Measurements from ENCODE around the gene PARP6. TPM values are rescaled to one million over a fixed set of nuclear protein-coding genes. Genes with fewer than 3 reads are reported as not detected.

PARP6 gene
- total and polyA plus RNA-seq, 4 donors: 4.3 to 15.3 (median 9.3) TPM

DNA sequence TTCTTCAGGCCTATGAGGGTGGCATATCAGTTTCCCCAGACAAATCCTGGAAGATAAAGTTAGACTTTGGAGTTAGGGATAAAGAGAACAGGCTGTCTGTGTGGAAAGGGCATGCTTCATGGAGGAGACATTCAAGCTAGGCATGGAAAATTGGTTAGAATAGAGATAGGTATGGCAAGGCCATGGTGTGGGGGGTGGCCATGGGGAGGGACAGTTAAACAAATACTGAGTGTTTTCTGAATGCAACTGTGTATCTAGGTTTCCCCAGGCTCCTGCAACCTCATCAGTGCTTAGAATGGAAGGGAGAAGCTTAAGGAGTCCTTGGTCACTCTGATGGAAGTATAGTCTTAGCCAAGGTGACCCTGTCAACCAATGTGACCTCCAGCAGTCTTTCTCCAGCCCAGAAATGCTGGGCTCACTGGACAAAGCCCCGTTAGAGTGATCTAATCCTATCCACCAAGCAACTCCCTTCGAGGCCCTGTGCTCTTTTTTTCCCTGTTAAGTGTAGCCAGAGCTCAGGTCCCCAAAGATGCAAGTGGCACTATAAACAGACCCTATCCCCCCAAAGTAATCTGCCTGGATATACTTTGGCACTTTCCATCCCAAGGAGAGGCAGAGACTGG lies 35.9 kb downstream of the PARP6 start:
- no peak for DNase-seq (ENCODE audit: low spot score)
- Histone ChIP-seq H3K9ac (ENCODE audit: low read depth in 1 of 2, low read length in 2 of 2) (no peak overlapping the region), H3K4me1 (ENCODE audit: control insufficient read depth in 4 of 4, insufficient read depth in 4 of 4, low read length in 3 of 4) (peaks cover 2 to 6% (median 4%) of the 10 kb centered on the region in 4 donors), H3K36me3 (ENCODE audit: control insufficient read depth in 4 of 4, insufficient read depth in 3 of 4, low read depth in 1 of 4, low read length in 3 of 4) (peaks cover 2 to 7% (median 3%) of the 10 kb centered on the region in 4 donors), H3K27ac (ENCODE audit: low read depth in 1 of 2, low read length in 2 of 2) (no peak overlapping the region), H3K27me3 (ENCODE audit: control insufficient read depth in 4 of 4, insufficient read depth in 4 of 4, low read length in 3 of 4) (no peaks in the 10 kb centered on the region), H3K4me3 (ENCODE audit: low read depth in 1 of 3, low read length in 3 of 3) (no peak overlapping the region), H3K9me3 (ENCODE audit: control insufficient read depth in 4 of 4, low read length in 3 of 4) (no peaks in the 10 kb centered on the region)
- WGBS: 92% methylated on average over 2 of the region's 2 CpGs
- TF ChIP-seq TAF1 (conservative IDR thresholded peaks at IDR 0.05) (no peak), FOXA2 (IDR thresholded peaks at IDR 0.05) (no peak), YY1 (IDR thresholded peaks at IDR 0.05) (no peak)
- TF ChIP-seq, protein P1, sequence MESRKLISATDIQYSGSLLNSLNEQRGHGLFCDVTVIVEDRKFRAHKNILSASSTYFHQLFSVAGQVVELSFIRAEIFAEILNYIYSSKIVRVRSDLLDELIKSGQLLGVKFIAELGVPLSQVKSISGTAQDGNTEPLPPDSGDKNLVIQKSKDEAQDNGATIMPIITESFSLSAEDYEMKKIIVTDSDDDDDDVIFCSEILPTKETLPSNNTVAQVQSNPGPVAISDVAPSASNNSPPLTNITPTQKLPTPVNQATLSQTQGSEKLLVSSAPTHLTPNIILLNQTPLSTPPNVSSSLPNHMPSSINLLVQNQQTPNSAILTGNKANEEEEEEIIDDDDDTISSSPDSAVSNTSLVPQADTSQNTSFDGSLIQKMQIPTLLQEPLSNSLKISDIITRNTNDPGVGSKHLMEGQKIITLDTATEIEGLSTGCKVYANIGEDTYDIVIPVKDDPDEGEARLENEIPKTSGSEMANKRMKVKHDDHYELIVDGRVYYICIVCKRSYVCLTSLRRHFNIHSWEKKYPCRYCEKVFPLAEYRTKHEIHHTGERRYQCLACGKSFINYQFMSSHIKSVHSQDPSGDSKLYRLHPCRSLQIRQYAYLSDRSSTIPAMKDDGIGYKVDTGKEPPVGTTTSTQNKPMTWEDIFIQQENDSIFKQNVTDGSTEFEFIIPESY (IDR thresholded peaks at IDR 0.05): no peak
- TF ChIP-seq, protein P2, sequence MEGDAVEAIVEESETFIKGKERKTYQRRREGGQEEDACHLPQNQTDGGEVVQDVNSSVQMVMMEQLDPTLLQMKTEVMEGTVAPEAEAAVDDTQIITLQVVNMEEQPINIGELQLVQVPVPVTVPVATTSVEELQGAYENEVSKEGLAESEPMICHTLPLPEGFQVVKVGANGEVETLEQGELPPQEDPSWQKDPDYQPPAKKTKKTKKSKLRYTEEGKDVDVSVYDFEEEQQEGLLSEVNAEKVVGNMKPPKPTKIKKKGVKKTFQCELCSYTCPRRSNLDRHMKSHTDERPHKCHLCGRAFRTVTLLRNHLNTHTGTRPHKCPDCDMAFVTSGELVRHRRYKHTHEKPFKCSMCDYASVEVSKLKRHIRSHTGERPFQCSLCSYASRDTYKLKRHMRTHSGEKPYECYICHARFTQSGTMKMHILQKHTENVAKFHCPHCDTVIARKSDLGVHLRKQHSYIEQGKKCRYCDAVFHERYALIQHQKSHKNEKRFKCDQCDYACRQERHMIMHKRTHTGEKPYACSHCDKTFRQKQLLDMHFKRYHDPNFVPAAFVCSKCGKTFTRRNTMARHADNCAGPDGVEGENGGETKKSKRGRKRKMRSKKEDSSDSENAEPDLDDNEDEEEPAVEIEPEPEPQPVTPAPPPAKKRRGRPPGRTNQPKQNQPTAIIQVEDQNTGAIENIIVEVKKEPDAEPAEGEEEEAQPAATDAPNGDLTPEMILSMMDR (IDR thresholded peaks at IDR 0.05; ENCODE audit: low read depth, low read length, missing input control): no peak

DNA sequence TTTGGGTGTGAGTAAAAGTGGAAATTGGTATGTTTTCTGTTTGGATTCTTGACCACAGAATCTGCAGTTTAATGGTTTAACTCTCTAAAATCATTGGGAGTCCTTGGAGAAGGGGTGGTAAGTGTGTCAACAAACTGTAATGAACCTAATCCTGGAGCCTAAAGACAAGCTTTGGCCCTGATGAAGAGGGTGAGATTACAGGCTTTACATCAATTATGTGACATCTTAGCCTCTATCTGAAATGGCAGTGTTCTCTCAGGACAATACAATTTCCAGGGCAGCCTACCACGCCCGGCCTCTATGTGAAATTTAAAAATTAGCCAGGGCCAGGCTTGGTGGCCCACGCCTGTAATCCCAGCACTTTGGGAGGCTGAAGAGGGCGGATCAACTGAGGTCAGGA lies 37.1 kb downstream of the PARP6 start:
- 91% methylated on average over 4 of the region's 4 CpGs for WGBS
- H3K4me3 ChIP-seq (ENCODE audit: low read depth in 1 of 3, low read length in 3 of 3): no peak overlapping the region
- TF ChIP-seq GABPA (IDR thresholded peaks at IDR 0.05 in 1 of 2, conservative IDR thresholded peaks at IDR 0.05 in 1 of 2) (no peak), FOXA1 (IDR thresholded peaks at IDR 0.05) (no peak), FOXA2 (IDR thresholded peaks at IDR 0.05) (no peak), RXRA (IDR thresholded peaks at IDR 0.05) (no peak), HNF4A (conservative IDR thresholded peaks at IDR 0.05) (no peak), SP1 (IDR thresholded peaks at IDR 0.05) (no peak), YY1 (IDR thresholded peaks at IDR 0.05) (no peak), TAF1 (conservative IDR thresholded peaks at IDR 0.05) (no peak), NR2F2 (IDR thresholded peaks at IDR 0.05) (no peak)
- TF ChIP-seq, protein P2 (IDR thresholded peaks at IDR 0.05; ENCODE audit: low read depth, low read length, missing input control): no peak
- TF ChIP-seq, protein P3, sequence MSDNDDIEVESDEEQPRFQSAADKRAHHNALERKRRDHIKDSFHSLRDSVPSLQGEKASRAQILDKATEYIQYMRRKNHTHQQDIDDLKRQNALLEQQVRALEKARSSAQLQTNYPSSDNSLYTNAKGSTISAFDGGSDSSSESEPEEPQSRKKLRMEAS (IDR thresholded peaks at IDR 0.05): no peak
- TF ChIP-seq, protein P1 (IDR thresholded peaks at IDR 0.05): no peak
- DNase-seq (ENCODE audit: low spot score): no peak
- H3K36me3 ChIP-seq (ENCODE audit: control insufficient read depth in 4 of 4, insufficient read depth in 3 of 4, low read depth in 1 of 4, low read length in 3 of 4): no peaks in the 10 kb centered on the region
- no peak overlapping the region for H3K9ac ChIP-seq (ENCODE audit: low read depth in 1 of 2, low read length in 2 of 2)
- no peaks in the 10 kb centered on the region for H3K27me3 ChIP-seq (ENCODE audit: control insufficient read depth in 4 of 4, insufficient read depth in 4 of 4, low read length in 3 of 4)
- no peak overlapping the region for H3K27ac ChIP-seq (ENCODE audit: low read depth in 1 of 2, low read length in 2 of 2)
- H3K4me1 ChIP-seq (ENCODE audit: control insufficient read depth in 4 of 4, insufficient read depth in 4 of 4, low read length in 3 of 4): peaks cover 2 to 15% (median 12%) of the 10 kb centered on the region in 4 donors
- no peaks in the 10 kb centered on the region for H3K9me3 ChIP-seq (ENCODE audit: control insufficient read depth in 4 of 4, low read length in 3 of 4)

Measured in liver (tissue), 9 donors.